Neural cell (in vitro differentiated cells): ENCODE data around the gene CERS2.

ENCODE experiments used
- CTCF ChIP-seq: fragments of 450-650 bp; IDR thresholded peaks from 2 replicates; pipeline ENCODE4 v1.5.1; 2014; ENCODE audit warnings: antibody characterized with exemption, mild to moderate bottlenecking, moderate library complexity; ENCODE audit not compliant: poor library complexity, severe bottlenecking
- POLR2AphosphoS5 ChIP-seq: IDR thresholded peaks from 2 replicates; pipeline ENCODE4 v1.6.1; 2012
- SMC3 ChIP-seq: fragments of 450-650 bp; conservative IDR thresholded peaks from 2 replicates; pipeline ENCODE4 v1.6.1; 2014; ENCODE audit warnings: antibody characterized with exemption, mild to moderate bottlenecking, moderate library complexity; ENCODE audit not compliant: poor library complexity

- no peak for TF ChIP-seq SMC3
- no peak for TF ChIP-seq CTCF
- TF ChIP-seq POLR2AphosphoS5 = no peak
These were observed 8.6 kb downstream of the CERS2 start for GRCh38 chr1:150966011-150966410.
